ENCODE measurements around the gene THSD4.

- no peak for TF ChIP-seq POLR2A (IDR thresholded peaks at IDR 0.05)
- no peak for TF ChIP-seq CTCF (IDR thresholded peaks at IDR 0.05)
Observed at GRCh38 chr15:71410347-71410746, 295.1 kb downstream of the THSD4 start.

Measured in thyroid gland (tissue), 4 donors.